HK-2 (cell line): ENCODE measurements around the gene ELF1.

Source experiments
- DNase-seq: peaks from one replicate; pipeline ENCODE4 v3.0.0-alpha.2; 2018; ENCODE audit not compliant: unreplicated experiment

ELF1 gene

DNA sequence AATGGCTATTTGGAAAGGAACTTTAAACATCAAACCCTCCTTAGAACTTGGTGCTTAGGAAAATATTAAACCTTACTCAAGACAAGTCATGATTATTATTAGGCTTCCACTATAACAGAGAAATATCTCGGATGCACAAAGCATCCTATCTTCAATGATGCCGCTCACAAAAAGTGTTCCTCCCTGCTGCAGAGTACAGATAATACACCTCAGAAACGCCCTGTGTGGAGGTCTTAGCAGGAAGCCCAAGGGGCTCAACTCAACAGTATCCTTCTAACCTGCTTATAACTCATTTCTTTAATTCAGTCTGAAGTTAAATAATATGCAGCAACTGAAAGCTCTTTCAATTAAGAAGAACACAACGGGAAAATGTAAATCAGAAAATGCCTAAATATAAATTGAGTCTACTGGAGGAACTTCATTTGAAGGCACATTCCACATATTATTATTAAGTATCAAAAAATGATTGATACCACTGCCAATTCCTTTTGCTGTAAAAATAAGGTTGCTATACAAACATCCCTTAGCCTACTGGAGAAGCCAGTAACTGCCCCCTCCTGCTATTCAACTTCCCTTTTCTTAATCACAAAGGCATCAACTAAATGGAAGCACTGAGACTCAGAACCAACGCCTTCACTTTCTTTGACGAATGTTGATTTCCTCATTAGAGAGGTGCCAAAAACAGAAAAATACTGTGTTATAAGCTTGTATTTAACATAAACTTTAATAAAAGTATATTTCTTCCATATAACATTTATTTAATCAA is 12.0 kb downstream of the ELF1 start:
- DNase-seq, result no peak

DNA sequence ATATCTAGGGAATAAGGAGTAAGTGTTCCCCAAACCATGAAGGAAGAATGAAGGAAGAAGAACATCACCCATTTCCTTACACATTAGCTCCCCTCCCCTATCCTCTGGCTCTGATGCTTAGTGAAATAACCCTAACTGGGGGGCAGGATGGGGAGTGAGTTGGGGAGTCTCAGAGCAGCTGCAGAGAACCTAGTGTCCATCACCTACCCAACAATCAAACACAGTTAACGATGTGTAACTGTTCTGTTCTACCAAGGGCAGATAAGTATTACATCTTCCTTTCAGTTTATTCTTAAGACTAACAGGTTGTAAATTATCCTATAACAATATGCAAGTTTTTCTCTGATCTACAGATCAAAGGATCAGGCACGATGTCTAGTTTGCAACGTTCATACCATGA is 12.8 kb downstream of the ELF1 start:
- DNase-seq, result no peak

DNA sequence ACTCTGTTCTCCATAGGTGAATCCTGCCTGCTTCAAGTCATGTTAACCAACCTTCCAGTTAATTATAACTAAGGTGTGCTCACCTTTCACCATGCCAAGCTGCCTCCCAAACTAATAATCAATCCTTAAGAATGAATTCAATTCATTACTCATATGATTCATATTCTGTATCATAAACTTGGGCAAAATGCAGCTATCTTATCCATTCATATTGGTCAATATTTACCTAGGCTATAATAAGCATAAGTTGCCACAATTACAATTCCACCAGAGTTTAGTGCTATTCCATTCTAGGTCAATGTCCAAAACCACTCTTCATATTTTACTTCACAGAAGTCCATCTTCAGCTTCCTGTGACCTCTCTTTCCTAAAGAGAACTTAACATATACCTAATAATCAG is 13.4 kb downstream of the ELF1 start:
- no peak for DNase-seq

DNA sequence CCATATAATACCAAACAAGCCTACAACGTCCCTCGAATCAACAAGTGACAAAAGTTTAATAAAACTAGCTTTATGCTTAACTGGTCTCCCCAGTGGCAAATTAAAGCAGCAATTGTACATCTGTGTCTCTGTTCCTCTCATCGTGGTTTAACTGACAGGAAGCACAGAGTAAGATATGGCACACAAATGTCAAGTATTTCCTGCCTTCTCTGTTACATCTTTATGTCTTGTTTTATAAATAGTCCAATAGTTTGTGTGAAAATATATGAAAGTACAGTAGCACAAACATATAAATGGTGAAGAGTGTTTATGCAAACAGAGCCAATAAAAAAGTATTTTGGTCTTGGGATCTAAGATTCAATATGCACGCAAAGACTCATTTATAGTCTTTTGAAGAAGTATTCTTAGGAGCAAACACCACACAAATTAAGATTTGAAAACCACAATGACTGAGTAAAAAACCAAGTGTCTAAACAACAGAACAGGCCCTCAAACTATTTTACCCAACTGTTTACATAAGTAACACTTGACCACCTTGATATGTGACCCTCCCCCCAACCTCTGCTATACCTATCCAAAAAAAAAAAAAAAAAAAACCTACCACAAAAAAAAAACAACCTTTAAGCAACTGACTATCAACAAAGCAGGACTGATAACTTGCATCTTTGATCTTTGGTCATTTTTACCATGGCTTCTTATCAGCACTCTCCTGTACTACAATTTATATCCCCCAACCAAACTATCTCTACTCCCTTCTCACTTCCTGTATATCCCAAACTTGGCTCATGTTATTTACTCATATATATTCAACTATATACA is 14.0 kb downstream of the ELF1 start:
- no peak for DNase-seq

DNA sequence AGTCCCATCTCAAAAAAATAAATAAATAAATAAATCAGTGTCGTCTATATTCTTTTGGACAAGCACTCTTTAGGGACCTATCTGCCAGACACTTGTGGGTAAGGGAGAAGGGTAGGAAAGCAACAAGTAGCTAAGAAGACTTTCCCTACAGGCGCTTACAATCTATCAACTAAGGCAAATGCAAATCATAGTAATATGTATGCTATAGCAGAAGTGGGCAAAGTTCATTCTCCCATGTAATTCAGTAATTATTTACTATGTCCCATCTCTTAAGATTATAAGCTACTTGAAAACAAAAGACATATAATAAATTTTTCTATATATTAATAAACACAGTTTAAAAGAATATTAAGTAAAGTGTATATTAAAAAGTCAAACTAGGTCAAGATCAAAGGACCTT is 16.5 kb downstream of the ELF1 start:
- DNase-seq, result no peak

DNA sequence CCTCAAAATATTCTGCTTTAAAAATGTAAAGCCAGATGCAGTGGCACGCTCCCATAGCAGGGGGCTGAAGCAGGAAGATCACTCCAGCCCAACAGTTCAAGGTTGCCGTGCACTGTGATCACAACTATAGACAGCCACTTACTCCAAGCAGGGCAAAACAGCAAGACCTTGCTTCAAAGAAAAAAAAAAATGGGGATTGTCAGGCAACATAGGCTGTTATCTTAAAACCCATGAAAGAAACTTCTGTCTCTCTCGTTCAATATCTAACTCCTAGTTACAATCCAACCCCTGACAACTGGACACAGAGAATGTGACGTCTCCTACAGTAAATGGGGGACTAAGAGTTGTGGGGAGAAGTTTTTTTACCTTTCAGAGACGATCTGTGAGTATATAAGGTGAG is 17.4 kb downstream of the ELF1 start:
- DNase-seq, result no peak

DNA sequence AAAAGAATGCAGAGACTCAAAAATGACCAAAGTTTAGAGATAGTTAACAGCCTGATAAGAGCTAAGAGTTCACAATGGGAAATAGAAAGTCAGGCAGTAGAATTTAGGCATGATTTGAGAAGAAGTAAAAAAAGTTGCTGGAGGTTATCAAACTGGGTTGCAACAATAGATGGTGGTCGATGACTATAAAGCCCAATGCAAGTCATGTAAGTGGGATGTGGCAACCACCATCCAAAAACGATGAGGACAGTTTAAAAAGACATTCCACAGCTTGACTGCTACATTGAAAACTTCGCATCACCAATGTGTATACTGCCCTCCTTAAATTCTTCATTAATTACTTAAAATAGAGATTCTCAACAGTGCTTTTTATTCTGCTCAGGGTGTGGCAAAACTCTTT is 19.7 kb downstream of the ELF1 start:
- DNase-seq, result no peak

DNA sequence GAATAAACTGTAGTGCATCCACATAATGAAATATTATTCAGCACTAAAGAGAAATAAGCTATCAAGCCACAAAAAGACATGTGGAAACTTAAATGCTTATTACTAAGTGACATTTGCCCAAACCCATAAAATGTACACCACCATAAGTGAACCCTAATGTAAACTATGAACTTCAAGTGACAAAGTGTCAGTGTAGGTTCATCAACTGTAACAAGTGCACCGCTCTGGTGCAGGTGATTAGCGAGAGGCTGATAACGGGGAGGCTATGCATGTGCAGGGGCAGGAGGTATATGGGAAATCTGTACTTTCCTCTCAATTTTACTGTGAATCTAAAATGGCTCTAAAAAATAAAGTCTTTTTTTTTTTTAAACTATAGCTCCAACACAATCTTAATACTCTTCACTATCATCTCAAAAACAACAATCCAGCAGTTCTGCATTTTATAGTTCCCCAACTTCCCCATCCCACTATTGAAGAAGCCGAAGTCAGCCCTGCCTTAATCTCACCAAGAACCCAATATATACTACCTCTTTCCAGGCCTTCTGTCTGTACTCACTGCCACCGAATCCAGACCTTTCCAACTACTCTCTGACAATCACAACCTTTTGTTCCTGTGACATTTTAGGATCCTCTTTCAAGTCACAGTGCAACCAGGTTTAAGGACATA is 22.6 kb downstream of the ELF1 start:
- no peak for DNase-seq

DNA sequence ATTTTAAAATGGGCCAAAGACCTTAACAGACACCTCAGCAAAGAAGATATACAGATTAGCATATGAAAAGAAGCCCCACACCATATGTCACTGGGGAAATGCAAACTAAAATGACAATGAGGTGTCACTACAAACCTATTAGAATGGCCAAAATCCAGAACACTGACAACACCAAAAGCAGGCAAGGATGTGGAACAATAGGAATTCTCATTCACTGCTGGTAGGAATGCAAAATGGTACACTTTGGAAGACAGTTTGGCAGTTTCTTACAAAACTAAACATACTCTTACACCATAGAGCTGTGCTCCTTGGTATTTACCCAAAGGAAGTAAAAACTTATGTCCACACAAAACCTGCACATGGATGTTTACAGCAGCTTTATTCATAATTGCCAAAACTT is 23.1 kb downstream of the ELF1 start:
- no peak for DNase-seq

DNA sequence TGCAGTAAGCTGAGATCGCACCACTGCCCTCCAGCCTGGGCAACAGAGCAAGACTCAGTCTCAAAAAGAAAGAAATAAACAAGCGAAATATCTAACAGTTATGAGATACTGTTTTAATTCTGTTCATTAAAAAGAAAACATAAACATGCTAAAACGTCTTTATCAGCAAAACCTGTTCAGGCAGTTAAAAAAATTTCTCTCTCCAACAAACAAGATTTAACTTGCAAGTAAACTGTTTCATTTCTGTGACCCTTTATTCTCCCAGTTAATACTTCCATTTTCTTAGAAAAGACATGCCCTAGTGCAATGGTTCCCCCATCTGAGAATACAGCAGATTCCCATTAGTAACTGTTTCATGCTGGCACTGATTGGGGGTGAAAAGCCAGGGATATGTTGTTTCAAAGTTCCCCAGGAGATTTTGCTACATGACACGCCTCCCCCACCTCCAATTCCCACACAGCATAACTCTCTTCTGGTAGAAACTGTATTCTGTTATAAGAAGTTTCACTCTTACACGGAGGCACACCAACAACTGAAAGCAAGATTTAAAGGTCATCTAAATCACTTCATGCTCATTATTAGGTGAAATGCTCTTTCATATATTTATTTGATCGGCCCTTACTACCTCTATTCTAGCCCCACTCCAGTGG is 24.4 kb downstream of the ELF1 start:
- no peak for DNase-seq

DNA sequence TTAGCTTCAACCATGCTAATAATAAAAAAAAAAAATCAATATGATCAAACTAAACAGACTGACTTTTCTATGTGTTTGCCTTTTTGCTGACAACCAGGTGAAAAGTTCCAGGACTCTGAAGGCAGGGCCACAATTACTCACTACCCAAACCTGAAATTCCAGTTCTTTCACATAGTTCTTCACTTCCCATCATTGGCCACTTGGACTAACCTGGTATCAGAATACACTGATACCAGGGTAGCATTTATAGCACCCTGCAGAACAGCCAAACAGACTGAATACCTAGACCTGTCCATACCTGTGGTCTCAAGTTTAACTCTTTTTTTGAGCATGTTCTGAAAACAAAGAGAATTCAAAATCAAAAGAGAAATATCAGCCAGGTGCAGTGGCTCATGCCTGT is 25.1 kb downstream of the ELF1 start:
- DNase-seq, result no peak

DNA sequence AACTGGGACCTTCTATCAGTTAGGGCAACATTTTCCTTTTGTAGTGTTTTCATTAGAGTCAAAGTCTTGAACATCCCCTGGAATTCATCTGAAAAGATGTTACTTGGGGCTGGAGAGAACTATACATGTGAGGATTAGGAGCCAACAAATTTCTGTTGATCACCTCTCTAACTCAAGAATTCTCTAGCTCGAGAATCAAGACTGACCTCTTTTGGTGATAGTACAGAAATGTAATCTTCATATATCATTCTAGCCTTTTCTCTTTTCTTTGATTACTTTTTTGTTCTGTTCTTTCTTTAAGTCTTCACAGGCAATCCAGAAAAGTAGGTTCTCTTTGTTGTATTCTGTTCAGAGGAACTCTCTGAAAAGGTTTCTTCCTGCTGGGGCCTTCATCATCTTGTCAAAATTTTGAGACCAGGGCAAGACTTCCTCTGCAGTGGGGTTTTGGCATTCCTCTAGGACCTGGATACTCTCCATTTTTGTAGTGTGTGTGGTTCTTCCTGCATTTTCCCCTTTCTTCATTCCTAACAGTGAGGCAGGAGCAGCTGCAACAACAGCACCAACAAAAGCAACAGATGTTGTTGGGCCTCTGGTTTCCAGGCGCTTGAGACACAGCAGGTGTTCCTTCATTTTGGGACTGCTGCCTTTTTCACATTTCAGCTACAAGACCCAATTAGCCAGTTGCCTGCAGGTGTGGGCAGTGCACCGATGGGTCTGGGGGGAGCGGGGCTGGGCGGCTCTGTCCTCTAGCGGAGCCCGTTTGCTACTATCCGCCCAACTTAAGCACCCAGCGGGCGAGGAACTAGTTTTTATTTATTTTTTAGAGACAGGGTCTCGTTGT is 26.2 kb downstream of the ELF1 start:
- DNase-seq, result no peak

DNA sequence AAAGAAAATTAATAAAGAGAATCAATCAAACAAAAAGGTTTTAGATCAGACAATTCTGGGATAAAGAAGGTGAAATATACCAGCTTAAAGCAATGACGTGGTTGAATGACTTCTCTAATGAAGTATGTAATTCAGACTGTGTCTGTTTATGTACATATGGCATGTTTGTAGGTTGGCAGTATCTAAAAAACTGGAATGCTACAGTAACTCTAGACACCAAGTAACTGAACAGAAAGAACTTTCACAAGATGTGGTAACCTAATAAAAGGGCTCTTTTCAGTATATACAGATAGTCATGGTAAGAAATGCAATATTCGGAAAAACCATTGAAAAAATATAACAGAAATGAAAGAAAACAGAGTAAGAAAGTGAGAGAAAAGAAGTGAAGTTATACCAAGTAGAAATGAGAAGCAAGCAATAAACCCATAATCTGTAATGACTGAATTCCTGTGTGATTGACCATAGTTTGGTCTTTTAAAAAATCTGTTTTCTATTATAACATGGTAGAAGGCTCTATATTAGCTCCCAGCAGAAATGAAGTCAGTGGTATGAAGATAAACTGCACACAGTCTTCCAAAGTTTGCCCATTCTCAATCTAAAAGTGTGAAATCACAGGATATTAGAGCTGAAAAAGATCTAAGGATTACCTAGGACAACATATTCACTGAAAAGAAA is 31.4 kb downstream of the ELF1 start:
- no peak for DNase-seq

DNA sequence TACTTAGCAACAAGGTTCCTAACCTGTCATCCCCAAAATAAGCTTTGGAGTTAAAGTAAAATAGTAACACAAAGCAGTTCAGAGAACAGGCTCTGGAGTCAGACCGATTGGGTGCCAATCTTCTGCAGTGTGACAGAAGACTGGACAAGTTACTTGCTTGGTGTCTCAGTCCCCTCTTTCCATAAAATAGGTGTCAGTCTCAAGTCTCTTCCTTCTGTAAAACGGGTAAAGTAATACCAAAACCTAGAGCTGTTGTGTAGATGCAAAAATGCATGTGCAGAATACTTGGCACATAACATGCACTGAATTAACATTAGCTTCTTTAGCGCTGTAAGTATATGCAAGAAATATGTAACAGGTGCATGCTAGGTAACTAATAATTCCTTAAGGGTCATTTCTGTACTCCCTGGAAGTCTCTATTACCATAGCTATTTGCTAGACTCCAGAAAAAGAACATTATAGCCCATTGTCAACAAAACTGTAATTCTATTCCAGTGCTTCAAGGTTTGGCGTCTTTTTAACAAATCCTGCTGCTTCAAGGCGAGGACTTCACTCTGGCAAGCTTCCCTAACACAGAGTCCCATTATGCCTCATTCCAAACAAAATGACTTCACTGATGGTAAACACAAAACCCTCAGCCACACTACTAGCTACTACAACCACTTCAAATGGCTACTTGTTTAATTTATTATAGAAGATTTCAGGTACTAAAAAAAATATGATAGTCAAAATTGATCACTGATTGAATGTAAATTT is 32.8 kb downstream of the ELF1 start:
- DNase-seq, result no peak

DNA sequence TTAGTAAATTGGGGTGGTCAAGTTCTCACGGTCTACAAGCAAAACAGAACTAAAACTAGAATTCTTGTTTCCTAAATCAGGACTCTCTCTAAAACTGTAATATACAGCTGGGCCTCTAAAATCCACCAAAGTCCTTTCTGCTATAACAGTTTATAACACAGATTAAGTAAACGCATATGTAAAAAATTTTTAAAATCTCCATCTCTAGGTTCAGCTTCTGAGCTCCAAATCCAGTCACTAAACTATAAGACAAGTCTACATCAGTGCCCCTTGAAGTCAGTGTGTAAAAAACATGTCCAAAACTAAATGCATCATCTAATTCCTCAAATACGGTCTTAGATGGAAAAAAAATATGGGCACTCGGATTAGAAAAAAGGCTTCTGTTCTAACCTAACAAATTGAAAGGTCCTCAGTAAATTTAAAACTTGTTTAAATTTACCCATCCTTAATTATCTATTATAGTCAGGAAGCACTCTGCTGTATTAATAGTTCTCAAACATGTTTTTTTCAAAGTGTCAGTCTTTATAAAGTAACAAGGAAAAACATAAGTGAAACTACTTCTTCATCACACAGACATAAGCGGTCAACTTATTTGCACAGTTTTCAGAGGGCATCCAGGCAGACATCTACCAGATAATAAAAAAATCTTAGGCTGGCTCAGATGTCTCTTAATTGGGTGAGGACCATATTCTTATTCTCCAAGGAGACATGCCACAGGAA is 33.6 kb downstream of the ELF1 start:
- no peak for DNase-seq

DNA sequence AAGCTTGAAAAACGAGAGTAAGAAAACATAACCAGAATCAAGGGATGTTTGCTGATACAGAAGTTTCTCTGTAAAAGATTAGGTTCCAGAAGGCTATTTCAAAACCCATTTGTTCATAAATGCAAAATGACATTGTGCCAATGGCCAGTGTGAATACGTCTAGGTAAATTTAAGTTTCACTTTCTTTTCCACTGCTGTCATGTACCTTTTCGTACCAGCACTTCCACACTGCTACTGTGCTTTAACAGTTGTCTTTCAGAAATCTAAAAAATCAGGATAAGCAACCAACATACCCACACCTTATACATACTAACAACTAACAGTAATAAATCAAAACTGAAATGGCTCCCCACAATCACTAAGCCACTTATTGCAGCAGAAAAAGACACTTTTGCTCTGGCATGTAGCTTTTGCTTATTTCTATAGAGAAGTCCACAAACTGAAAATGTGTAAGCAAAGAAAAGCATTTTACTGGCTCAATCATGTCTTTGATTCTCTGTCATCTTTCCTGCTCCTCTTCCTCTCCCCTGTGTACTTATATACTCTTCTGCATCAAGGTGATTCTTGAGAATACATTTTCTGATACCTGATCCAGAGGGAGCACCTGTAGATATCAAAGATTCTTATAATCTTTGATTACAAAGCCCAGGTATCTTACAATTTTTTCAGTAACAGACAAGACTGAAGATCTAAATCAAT is 34.3 kb downstream of the ELF1 start:
- DNase-seq, result no peak

DNA sequence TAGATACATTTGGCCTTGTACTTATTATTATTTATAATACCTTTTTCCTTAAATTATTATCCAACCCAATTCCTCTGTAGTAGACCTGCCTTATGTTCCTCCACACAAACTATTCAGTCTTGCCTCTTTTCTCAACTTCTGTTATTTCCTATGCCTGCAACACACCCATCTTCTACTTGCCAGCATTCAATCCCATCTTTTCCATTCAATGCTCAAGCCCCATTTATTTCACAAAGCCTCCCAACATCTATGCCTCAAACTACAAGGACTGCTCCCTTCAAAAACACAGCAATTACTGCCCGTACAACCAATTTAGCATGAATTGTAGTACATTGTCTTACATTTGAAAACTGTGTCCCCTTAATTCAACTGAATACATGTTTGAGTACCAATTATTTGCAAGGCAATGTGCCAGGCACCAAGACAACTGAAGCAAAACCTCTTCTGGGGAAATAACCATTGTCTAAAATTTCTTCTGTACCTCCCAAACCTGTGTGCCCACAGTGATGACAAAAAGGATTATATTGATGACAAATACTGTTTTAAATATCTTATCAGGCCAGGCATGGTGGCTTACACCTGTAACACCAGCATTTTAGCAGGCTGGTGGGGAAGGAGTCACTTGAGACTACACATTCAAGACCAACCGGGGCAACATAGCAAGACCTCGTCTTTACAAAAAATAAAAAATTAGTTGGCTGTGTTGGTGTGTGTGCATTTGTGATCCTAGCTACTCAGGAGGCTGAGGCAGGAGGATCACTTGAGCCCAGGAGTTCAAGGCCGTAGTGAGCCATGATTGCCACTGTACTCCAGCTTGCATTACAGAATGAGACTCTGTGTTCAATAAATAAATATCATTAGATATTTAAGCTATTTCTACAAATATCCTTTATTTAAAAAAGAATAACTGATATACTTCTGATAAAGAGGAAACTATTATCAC is 35.1 kb downstream of the ELF1 start:
- DNase-seq, result no peak

DNA sequence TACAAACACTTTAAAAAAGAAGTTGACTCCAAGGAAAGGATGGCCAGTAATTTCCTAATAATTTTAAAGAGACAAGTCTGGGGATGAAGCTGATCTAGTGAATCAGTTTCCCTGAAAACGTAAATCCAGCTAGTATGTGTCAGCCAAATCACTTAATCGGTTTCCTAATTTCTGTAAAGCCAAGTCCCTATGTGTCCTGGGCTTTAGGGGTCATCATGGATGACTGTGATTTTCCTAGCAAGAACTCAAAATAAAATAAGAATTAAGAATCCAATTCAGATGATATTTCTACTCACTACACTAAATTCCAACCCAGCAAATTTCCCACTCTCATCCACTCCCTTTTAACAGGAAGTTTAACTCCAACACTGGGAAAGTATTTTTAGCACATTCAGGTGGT is 35.9 kb downstream of the ELF1 start:
- DNase-seq, result no peak
